Right lobe of liver (tissue), 4 donors: ENCODE data around the gene ARID3B.

Experiments
- CTCF ChIP-seq, 4 donors: fragments of 200-600 bp in 3 of 4; fragments of 450-650 bp in 1 of 4; IDR thresholded peaks; one replicate each; pipeline versions ENCODE4 v1.5.1 to v1.8.0; 2016 to 2022; ENCODE audit warnings: antibody characterized with exemption in 4 of 4, mild to moderate bottlenecking in 2 of 4
- POLR2A ChIP-seq: fragments of 450-650 bp; IDR thresholded peaks from one replicate; pipeline ENCODE4 v1.6.1; 2017; ENCODE audit warnings: antibody characterized with exemption, mild to moderate bottlenecking
- donor health status: DM: no; HTN: no; CAD: no.
- donor health status: DM: no; HTN: no; CAD: no.
- donor health status: DM: no; HTN: yes; CAD: no.

- TF ChIP-seq CTCF (IDR thresholded peaks at IDR 0.05) (no peak), POLR2A (no peak)
Measured at GRCh38 chr15:74547616-74548015, 6.6 kb downstream of the ARID3B start.
